Posterior vena cava (tissue), 2 donors: Measurements from ENCODE around the gene ATF4. TPM values are rescaled to one million over a fixed set of nuclear protein-coding genes. Genes with fewer than 3 reads are reported as not detected.
A peak's percentile ranks its signal among the peaks of the same experiment; 100 is the strongest.
"Not testable (repeated sequence)": the region's sequence is repeated elsewhere in the genome, so short reads cannot be mapped to it uniquely, and the experiment has no call there.

Source experiments
- DNase-seq: peaks from one replicate; pipeline ENCODE4 v3.0.0-alpha.2; 2020; ENCODE audit warnings: low spot score
- intact Hi-C, 2 donors: fragments of 100-400 bp; cut with DNase I; formaldehyde crosslinking; loops; one replicate each; pipeline versions ENCODE4 v1.14.1 to v1.14.2; 2022 to 2023
- total RNA-seq, 2 donors: library from RNA; stranded (reverse); fragmentation: NEBNext Ultra II Directional; extraction: Animal tissue kit (Norgen Biotek cat#: 25700); gene quantifications; one replicate each; pipeline ENCODE4 v1.2.1, GENCODE V29; 2021
- donor health status: DM: yes; HTN: yes; CAD: no.
- donor health status: DM: yes; HTN: yes; CAD: no.

Gene ATF4
- total RNA-seq, 2 donors from 2014 or later: 414 to 565 TPM

- no peak for DNase-seq
- intact Hi-C loops: no loop called here
Measured at GRCh38 chr22:39502789-39503409, 17.5 kb upstream of the ATF4 start.

- DNase-seq: no peak
- intact Hi-C loops: no loop called here
Measured at GRCh38 chr22:39503630-39504029, 16.7 kb upstream of the ATF4 start.

GRCh38 chr22:39504071-39504470 is 16.3 kb upstream of the ATF4 start:
- no peak for DNase-seq
- intact Hi-C loops: no loop called here

GRCh38 chr22:39507021-39507420 is 13.3 kb upstream of the ATF4 start:
- DNase-seq: not testable (repeated sequence)
- intact Hi-C loops: loop anchor here in 1 of 2 donors (5.0 kb wide), 1 partner anchor 830 kb away; no protein-coding TSS in a partner anchor

GRCh38 chr22:39508393-39508792 is 12.0 kb upstream of the ATF4 start:
- intact Hi-C loops: loop anchor here in 1 of 2 donors (5.0 kb wide), 1 partner anchor 831 kb away; no protein-coding TSS in a partner anchor
- DNase-seq: no peak

GRCh38 chr22:39510529-39511149 is 9.7 kb upstream of the ATF4 start:
- no peak for DNase-seq
- intact Hi-C loops: loop anchor here in 1 of 2 donors (10.0 kb wide), 1 partner anchor 86 kb away; no protein-coding TSS in a partner anchor

- intact Hi-C loops: loop anchor here in 1 of 2 donors (10.0 kb wide), 1 partner anchor 86 kb away; no protein-coding TSS in a partner anchor
- DNase-seq: no peak
Measured at GRCh38 chr22:39511226-39511625, 9.1 kb upstream of the ATF4 start.

- intact Hi-C loops: loop anchor here in 1 of 2 donors (10.0 kb wide), 1 partner anchor 87 kb away; no protein-coding TSS in a partner anchor
- no peak for DNase-seq
Measured at GRCh38 chr22:39512026-39512425, 8.3 kb upstream of the ATF4 start.

GRCh38 chr22:39513791-39514190 is 6.6 kb upstream of the ATF4 start:
- intact Hi-C loops: loop anchor here in 1 of 2 donors (10.0 kb wide), 1 partner anchor 89 kb away; no protein-coding TSS in a partner anchor
- no peak for DNase-seq

GRCh38 chr22:39514373-39514973 is 5.9 kb upstream of the ATF4 start:
- intact Hi-C loops: loop anchor here in 1 of 2 donors (10.0 kb wide), 1 partner anchor 90 kb away; no protein-coding TSS in a partner anchor
- DNase-seq: no peak

- no peak for DNase-seq
- intact Hi-C loops: loop anchor here (5.0 to 10.0 kb wide), 2 partner anchors 91 to 113 kb away; no protein-coding TSS in a partner anchor
Measured at GRCh38 chr22:39515266-39516050, 4.9 kb upstream of the ATF4 start.

GRCh38 chr22:39517470-39517869 is 2.9 kb upstream of the ATF4 start:
- intact Hi-C loops: loop anchor here (5.0 to 10.0 kb wide), 2 partner anchors 93 to 115 kb away; no protein-coding TSS in a partner anchor
- DNase-seq: no peak

- no peak for DNase-seq
Measured at GRCh38 chr22:39518144-39518786, 2.1 kb upstream of the ATF4 start.

GRCh38 chr22:39518996-39519680 is 1.2 kb upstream of the ATF4 start:
- intact Hi-C loops: loop anchor here (5.0 to 10.0 kb wide), 2 partner anchors 94 to 117 kb away; no protein-coding TSS in a partner anchor
- DNase-seq: no peak

More at GRCh38 chr22:39518144-39518786, 2.1 kb upstream of the ATF4 start:
- intact Hi-C loops: loop anchor here (5.0 to 10.0 kb wide), 2 partner anchors 93 to 116 kb away; no protein-coding TSS in a partner anchor

GRCh38 chr22:39519681-39520225 is 609 bp upstream of the ATF4 start:
- peak; percentile 99 for DNase-seq
- intact Hi-C loops: loop anchor here (5.0 to 10.0 kb wide), 2 partner anchors 95 to 117 kb away; no protein-coding TSS in a partner anchor

GRCh38 chr22:39521106-39521885 is 934 bp downstream of the ATF4 start:
- intact Hi-C loops: not testable (repeated sequence)

GRCh38 chr22:39522091-39522490 is 1.7 kb downstream of the ATF4 start:
- DNase-seq, intact Hi-C loops: not testable (repeated sequence)

More at GRCh38 chr22:39521106-39521885, 934 bp downstream of the ATF4 start:
- DNase-seq: not testable (repeated sequence)
